ENCODE data around the gene PIGR. TPM values are rescaled to one million over a fixed set of nuclear protein-coding genes. Genes with fewer than 3 reads are reported as not detected.

Gene PIGR
- total RNA-seq, 1 experiment from 2014 or later, result not detected

DNA sequence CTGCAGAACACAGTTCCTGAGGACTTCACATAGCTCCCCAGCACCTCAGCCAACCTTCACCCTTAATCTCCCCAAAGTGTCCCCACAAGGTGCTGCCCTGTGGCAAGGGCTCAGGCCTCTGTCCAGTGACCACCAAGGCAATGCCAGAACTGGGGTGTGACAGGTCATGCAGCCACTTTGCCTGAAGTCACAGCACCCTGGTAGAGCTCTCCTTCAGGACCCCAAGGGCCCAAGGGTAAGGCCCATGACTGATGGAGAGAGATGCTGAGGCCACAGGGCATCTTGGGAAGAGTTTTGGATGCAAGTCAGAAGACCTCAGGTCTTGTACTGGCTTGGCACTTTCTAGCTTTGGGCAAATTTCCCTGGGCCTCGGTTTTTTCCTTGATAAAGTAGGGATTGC, 23.7 kb downstream of the PIGR start:
- no peak overlapping the region for H2AFZ ChIP-seq (ENCODE audit: low read length)
- no peak overlapping the region for H4K91ac ChIP-seq (ENCODE audit: insufficient read length, low read depth, low read length)
- no peaks in the 10 kb centered on the region for H3K9me3 ChIP-seq (ENCODE audit: control insufficient read depth, low read depth, low read length)
- H3K27me3 ChIP-seq (ENCODE audit: insufficient read depth, low read length), result no peaks in the 10 kb centered on the region
- no peak overlapping the region for H2BK20ac ChIP-seq (ENCODE audit: low read depth, low read length, poor library complexity, severe bottlenecking)
- no peak overlapping the region for H3K18ac ChIP-seq (ENCODE audit: insufficient read length, low read depth, low read length)
- no peaks in the 10 kb centered on the region for H4K20me1 ChIP-seq (ENCODE audit: control insufficient read depth, insufficient read depth, insufficient read length)
- no peaks in the 10 kb centered on the region for H3K79me1 ChIP-seq (ENCODE audit: insufficient read depth, low read depth, low read length, poor library complexity, severe bottlenecking)
- H3K23ac ChIP-seq (ENCODE audit: insufficient read length, low read depth, low read length), result no peak overlapping the region
- H3K36me3 Mint-ChIP-seq (ENCODE audit: insufficient read depth in 1 of 3, low read depth in 3 of 3), result no peaks in the 10 kb centered on the region
- no CpG with 5 or more reads among the region's 1 CpG for WGBS (ENCODE audit: extremely low coverage, insufficient read length, low lambda C conversion rate)
- no peak overlapping the region for H2BK15ac ChIP-seq (ENCODE audit: low read depth, low read length)
- no peak overlapping the region for H3T11ph ChIP-seq (ENCODE audit: low read length)
- no peak overlapping the region for H3K9ac ChIP-seq (ENCODE audit: extremely low read depth, insufficient read length, low read length)
- H2BK12ac ChIP-seq (ENCODE audit: insufficient read length, low read depth, low read length), result no peak overlapping the region
- TF ChIP-seq, protein P1, sequence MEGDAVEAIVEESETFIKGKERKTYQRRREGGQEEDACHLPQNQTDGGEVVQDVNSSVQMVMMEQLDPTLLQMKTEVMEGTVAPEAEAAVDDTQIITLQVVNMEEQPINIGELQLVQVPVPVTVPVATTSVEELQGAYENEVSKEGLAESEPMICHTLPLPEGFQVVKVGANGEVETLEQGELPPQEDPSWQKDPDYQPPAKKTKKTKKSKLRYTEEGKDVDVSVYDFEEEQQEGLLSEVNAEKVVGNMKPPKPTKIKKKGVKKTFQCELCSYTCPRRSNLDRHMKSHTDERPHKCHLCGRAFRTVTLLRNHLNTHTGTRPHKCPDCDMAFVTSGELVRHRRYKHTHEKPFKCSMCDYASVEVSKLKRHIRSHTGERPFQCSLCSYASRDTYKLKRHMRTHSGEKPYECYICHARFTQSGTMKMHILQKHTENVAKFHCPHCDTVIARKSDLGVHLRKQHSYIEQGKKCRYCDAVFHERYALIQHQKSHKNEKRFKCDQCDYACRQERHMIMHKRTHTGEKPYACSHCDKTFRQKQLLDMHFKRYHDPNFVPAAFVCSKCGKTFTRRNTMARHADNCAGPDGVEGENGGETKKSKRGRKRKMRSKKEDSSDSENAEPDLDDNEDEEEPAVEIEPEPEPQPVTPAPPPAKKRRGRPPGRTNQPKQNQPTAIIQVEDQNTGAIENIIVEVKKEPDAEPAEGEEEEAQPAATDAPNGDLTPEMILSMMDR (conservative IDR thresholded peaks at IDR 0.05), result no peak
- no peak overlapping the region for H3K4ac ChIP-seq (ENCODE audit: low read depth, low read length)
- no peaks in the 10 kb centered on the region for H3K23me2 ChIP-seq (ENCODE audit: insufficient read length, low read depth, low read length, poor library complexity, severe bottlenecking)
- no peaks in the 10 kb centered on the region for H3K4me1 Mint-ChIP-seq
- H4K5ac ChIP-seq (ENCODE audit: insufficient read length, low read depth, low read length), result no peak overlapping the region
- no peaks in the 10 kb centered on the region for H3K79me2 ChIP-seq (ENCODE audit: insufficient read depth, low read length)
- no peak overlapping the region for H2AK5ac ChIP-seq (ENCODE audit: insufficient read length, low read length)
- no peak overlapping the region for H3K27ac ChIP-seq (ENCODE audit: insufficient read length, low read depth, low read length)
- H4K8ac ChIP-seq (replicated peaks; ENCODE audit: insufficient read length, low read depth, low read length), result no peak overlapping the region
- no peak overlapping the region for H3K14ac ChIP-seq (ENCODE audit: insufficient read depth, low read length)
- no peak for DNase-seq
- no peaks in the 10 kb centered on the region for H3K4me1 ChIP-seq (ENCODE audit: insufficient read depth, low read length)
- no peak overlapping the region for H3K4me3 Mint-ChIP-seq
- no peak overlapping the region for H3K4me2 ChIP-seq (ENCODE audit: insufficient read depth, insufficient read length, low read length)
- peaks cover 9% of the 10 kb centered on the region for H3K27me3 Mint-ChIP-seq (ENCODE audit: low read depth)
- H3K27ac Mint-ChIP-seq, result no peak overlapping the region
- no peaks in the 10 kb centered on the region for H3K9me3 Mint-ChIP-seq
- no peak overlapping the region for H2BK5ac ChIP-seq (ENCODE audit: insufficient read length, low read length)
- H3K56ac ChIP-seq (ENCODE audit: insufficient read length, low read depth, low read length), result no peak overlapping the region
- H2BK120ac ChIP-seq (ENCODE audit: low read depth, low read length, poor library complexity, severe bottlenecking), result no peak overlapping the region

Data from H9 (cell line).